GM21367 (cell line): ENCODE measurements around the gene ARVCF.
"Not testable (repeated sequence)": the region's sequence is repeated elsewhere in the genome, so short reads cannot be mapped to it uniquely, and the experiment has no call there.

Experiments used
- ATAC-seq: cut with Tn5 transposase; IDR thresholded peaks from one replicate; pipeline ENCODE4 v1.9.1; 2021; ENCODE audit not compliant: unreplicated experiment

Gene ARVCF

GRCh38 chr22:19940536-19941364 lies 75.9 kb downstream of the ARVCF start:
- no peak for ATAC-seq

GRCh38 chr22:19937616-19938473 lies 78.8 kb downstream of the ARVCF start:
- no peak for ATAC-seq

- no peak for ATAC-seq
These were observed 80.1 kb downstream of the ARVCF start for GRCh38 chr22:19936513-19936912.

- not testable (repeated sequence) for ATAC-seq
These were observed 81.4 kb downstream of the ARVCF start for GRCh38 chr22:19935123-19935718.

- no peak for ATAC-seq
These were observed 83.0 kb downstream of the ARVCF start for GRCh38 chr22:19933341-19934241.

- no peak for ATAC-seq
These were observed 84.0 kb downstream of the ARVCF start for GRCh38 chr22:19932367-19933206.

- ATAC-seq = no peak
These were observed 85.1 kb downstream of the ARVCF start for GRCh38 chr22:19931514-19931913.

- ATAC-seq = no peak
These were observed 85.8 kb downstream of the ARVCF start for GRCh38 chr22:19930551-19931486.

GRCh38 chr22:19929586-19930550 lies 86.8 kb downstream of the ARVCF start:
- no peak for ATAC-seq

- ATAC-seq = no peak
These were observed 88.4 kb downstream of the ARVCF start for GRCh38 chr22:19928207-19928606.

- ATAC-seq = no peak
These were observed 88.9 kb downstream of the ARVCF start for GRCh38 chr22:19927696-19928095.

GRCh38 chr22:19926028-19926427 lies 90.6 kb downstream of the ARVCF start:
- ATAC-seq = not testable (repeated sequence)

GRCh38 chr22:19923914-19924513 lies 92.6 kb downstream of the ARVCF start:
- no peak for ATAC-seq

GRCh38 chr22:19921544-19922081 lies 95.0 kb downstream of the ARVCF start:
- no peak for ATAC-seq
